Progenitor cell of endocrine pancreas (in vitro differentiated cells): ENCODE results near the gene TBX4. TPM values are rescaled to one million over a fixed set of nuclear protein-coding genes. Genes with fewer than 3 reads are reported as not detected.
A peak's percentile ranks its signal among the peaks of the same experiment; 100 is the strongest.
"Not testable (repeated sequence)": the region's sequence is repeated elsewhere in the genome, so short reads cannot be mapped to it uniquely, and the experiment has no call there.

Source experiments
- DNase-seq: peaks from one replicate; pipeline ENCODE4 v3.0.0; 2021; ENCODE audit warnings: low spot score; ENCODE audit not compliant: unreplicated experiment
- H3K27ac Mint-ChIP-seq: 2 replicates; pipeline ENCODE4 v1.8.0; 2021; ENCODE audit warnings: mild to moderate bottlenecking, moderate library complexity, mixed read lengths
- H3K27me3 Mint-ChIP-seq: 2 replicates; pipeline ENCODE4 v1.8.0; 2021; ENCODE audit warnings: mixed read lengths
- H3K36me3 Mint-ChIP-seq: 2 replicates; pipeline ENCODE4 v1.8.0; 2022; ENCODE audit warnings: mixed read lengths; ENCODE audit not compliant: insufficient read depth
- H3K4me1 Mint-ChIP-seq: 2 replicates; pipeline ENCODE4 v1.8.0; 2021; ENCODE audit warnings: low read depth, mixed read lengths
- H3K4me3 Mint-ChIP-seq: 2 replicates; pipeline ENCODE4 v1.8.0; 2021; ENCODE audit warnings: low read depth, mild to moderate bottlenecking, moderate library complexity, mixed read lengths
- H3K9me3 Mint-ChIP-seq: 2 replicates; pipeline ENCODE4 v1.8.0; 2021; ENCODE audit warnings: low read depth, mixed read lengths
- CTCF ChIP-seq: fragments of 200-600 bp; sonication (generic); IDR thresholded peaks from one replicate; pipeline ENCODE4 v1.5.0; 2021; ENCODE audit warnings: antibody characterized with exemption, mild to moderate bottlenecking; ENCODE audit not compliant: unreplicated experiment
- total RNA-seq: library from RNA; stranded (reverse); gene quantifications from 2 replicates; pipeline ENCODE4 v1.2.1, GENCODE V29; 2021

Gene TBX4
- total RNA-seq, 1 donor from 2014 or later: not detected

GRCh38 chr17:61503961-61504360 is 51.7 kb downstream of the TBX4 start:
- Mint-ChIP-seq H3K36me3 (no peaks in the 10 kb centered on the region), H3K4me1 (no peaks in the 10 kb centered on the region), H3K27me3 (peaks cover 14% of the 10 kb centered on the region), H3K4me3 (no peak overlapping the region), H3K27ac (no peak overlapping the region), H3K9me3 (no peaks in the 10 kb centered on the region)
- no peak for DNase-seq
- no peak for TF ChIP-seq CTCF

DNA sequence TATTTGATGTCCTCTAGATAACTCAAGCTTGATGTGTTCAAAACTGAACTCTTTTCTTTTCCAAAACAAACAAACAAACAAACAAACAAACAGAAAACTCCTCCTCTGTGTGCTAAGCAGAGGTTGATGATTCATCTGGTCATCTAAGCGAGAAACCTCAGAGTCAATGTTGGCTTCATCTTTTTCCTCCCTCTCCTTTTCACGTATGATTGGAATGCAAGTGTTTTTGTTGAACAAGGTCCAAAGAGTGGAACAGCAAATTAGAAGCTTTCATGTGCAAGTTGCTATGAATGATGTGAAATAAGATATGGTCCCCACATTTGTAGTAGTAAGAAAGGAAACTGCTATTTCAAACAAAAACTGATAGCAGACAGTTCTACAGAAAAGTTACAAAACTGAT is 52.5 kb downstream of the TBX4 start:
- no peak for TF ChIP-seq CTCF
- no peak overlapping the region for H3K27ac Mint-ChIP-seq
- H3K36me3 Mint-ChIP-seq: no peaks in the 10 kb centered on the region
- no peak overlapping the region for H3K4me3 Mint-ChIP-seq
- no peaks in the 10 kb centered on the region for H3K9me3 Mint-ChIP-seq
- no peaks in the 10 kb centered on the region for H3K4me1 Mint-ChIP-seq
- DNase-seq: no peak
- H3K27me3 Mint-ChIP-seq: peaks cover 17% of the 10 kb centered on the region

- Mint-ChIP-seq H3K27me3 (peaks cover 26% of the 10 kb centered on the region), H3K4me1 (no peaks in the 10 kb centered on the region), H3K9me3 (no peaks in the 10 kb centered on the region), H3K36me3 (no peaks in the 10 kb centered on the region), H3K27ac (peak overlapping the region; percentile 75), H3K4me3 (no peak overlapping the region)
- TF ChIP-seq CTCF: no peak
- no peak for DNase-seq
Measured at GRCh38 chr17:61505846-61506627, 53.8 kb downstream of the TBX4 start.

DNA sequence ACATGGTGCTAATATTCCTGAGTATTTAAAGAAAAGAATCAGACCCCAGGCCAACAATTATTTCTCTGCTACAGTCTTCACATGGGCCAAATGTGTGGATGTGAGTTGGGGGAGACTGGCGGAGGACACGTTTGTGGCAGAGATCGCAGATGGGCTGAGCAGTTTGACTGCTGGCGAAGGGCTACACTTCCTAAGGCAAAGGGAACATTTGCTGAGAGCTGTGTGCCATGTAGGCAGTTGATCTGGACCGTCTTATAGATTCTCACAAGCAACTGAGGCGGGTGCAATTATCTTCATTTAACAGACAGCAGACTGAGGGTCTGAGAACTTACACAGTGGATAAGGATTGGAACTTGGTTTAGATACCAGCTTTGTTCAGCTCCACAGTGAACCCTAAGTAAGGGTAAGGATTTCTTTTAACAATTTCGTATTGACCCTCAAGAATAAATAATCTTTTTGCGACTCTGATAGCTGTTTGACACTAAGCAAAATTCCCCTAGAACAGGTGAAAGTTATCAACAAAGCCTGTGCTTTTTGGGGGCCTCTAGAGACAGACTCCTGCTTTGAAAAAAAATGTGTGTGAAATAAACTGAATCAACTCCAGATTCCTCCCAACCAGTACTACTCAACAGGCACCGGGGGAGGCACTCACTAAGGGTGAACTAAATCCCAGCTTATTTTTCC is 55.3 kb downstream of the TBX4 start:
- Mint-ChIP-seq H3K4me3 (no peak overlapping the region), H3K27ac (no peak overlapping the region), H3K27me3 (peaks cover 21% of the 10 kb centered on the region), H3K9me3 (no peaks in the 10 kb centered on the region), H3K36me3 (no peaks in the 10 kb centered on the region), H3K4me1 (no peaks in the 10 kb centered on the region)
- no peak for DNase-seq
- no peak for TF ChIP-seq CTCF

DNA sequence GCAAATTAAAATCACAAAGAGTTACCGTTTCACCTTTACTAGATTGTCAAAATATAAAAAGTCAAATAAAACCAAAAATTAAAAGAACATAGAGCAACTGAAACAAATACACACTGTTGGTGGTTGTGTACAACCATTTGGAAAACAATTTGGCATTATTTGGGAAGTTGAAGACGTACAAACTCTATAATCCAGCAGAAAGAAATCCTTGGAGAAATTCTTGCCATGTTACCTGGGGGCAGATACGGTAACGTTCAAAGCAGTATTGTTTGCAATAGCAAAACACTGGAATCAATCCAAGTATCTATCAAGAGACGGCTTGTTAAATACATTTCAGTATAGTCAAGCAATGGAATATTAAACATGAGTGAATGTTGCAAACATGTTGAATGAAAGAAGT is 56.7 kb downstream of the TBX4 start:
- H3K4me1 Mint-ChIP-seq: no peaks in the 10 kb centered on the region

DNA sequence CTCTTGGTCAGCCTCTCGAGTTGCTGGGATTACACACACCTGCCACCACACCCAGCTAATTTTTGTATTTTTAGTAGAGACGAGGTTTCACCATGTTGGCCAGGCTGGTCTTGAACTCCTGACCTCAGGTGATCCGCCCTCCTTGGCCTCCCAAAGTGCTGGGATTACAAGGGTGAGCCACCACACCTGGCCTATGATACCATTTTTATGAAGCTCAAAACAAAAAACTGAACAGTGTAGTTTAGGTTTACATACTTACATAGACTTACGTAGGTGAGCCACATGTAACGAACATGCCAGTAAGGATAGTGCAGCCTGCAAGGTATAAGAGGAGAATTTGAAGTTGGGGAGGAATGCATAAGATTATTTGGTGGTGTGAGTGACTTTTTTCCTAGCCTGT is 57.2 kb downstream of the TBX4 start:
- H3K4me3 Mint-ChIP-seq, H3K9me3 Mint-ChIP-seq, H3K27ac Mint-ChIP-seq, H3K36me3 Mint-ChIP-seq, DNase-seq, H3K4me1 Mint-ChIP-seq: not testable (repeated sequence)
- peaks cover 21% of the 10 kb centered on the region for H3K27me3 Mint-ChIP-seq

More for the DNA sequence above, 56.7 kb downstream of the TBX4 start:
- Mint-ChIP-seq H3K27me3 (peaks cover 21% of the 10 kb centered on the region), H3K36me3 (no peaks in the 10 kb centered on the region), H3K27ac (no peak overlapping the region), H3K4me3 (no peak overlapping the region), H3K9me3 (no peaks in the 10 kb centered on the region)
- no peak for TF ChIP-seq CTCF
- DNase-seq: no peak
